TTC549 (cell line): ENCODE data around the gene CPT1A.

Experiments
- FAIRE-seq: peaks from 2 replicates; lab custom pipeline; 2012; peaks lifted over from hg19 to GRCh38; lab: Jason Lieb, UNC

Gene CPT1A

GRCh38 chr11:68828957-68829356, 12.8 kb downstream of the CPT1A start:
- FAIRE-seq = no peak

- no peak for FAIRE-seq
Observed at GRCh38 chr11:68828155-68828931, 13.4 kb downstream of the CPT1A start.

GRCh38 chr11:68827733-68828132, 14.0 kb downstream of the CPT1A start:
- no peak for FAIRE-seq

- no peak for FAIRE-seq
Observed at GRCh38 chr11:68826726-68827125, 15.0 kb downstream of the CPT1A start.

GRCh38 chr11:68825571-68825970, 16.1 kb downstream of the CPT1A start:
- no peak for FAIRE-seq

GRCh38 chr11:68822546-68822945, 19.2 kb downstream of the CPT1A start:
- FAIRE-seq = no peak

- no peak for FAIRE-seq
Observed at GRCh38 chr11:68821670-68822069, 20.0 kb downstream of the CPT1A start.

GRCh38 chr11:68819362-68819761, 22.4 kb downstream of the CPT1A start:
- FAIRE-seq = no peak

- no peak for FAIRE-seq
Observed at GRCh38 chr11:68818181-68818580, 23.5 kb downstream of the CPT1A start.

- FAIRE-seq = no peak
Observed at GRCh38 chr11:68817554-68817953, 24.2 kb downstream of the CPT1A start.

GRCh38 chr11:68816917-68817419, 24.7 kb downstream of the CPT1A start:
- no peak for FAIRE-seq

- no peak for FAIRE-seq
Observed at GRCh38 chr11:68816251-68816776, 25.4 kb downstream of the CPT1A start.

- FAIRE-seq = no peak
Observed at GRCh38 chr11:68813773-68814172, 27.9 kb downstream of the CPT1A start.

- FAIRE-seq = no peak
Observed at GRCh38 chr11:68812526-68812925, 29.2 kb downstream of the CPT1A start.

GRCh38 chr11:68810164-68810563, 31.6 kb downstream of the CPT1A start:
- FAIRE-seq = no peak

GRCh38 chr11:68809506-68809905, 32.2 kb downstream of the CPT1A start:
- FAIRE-seq = no peak

GRCh38 chr11:68808787-68809186, 32.9 kb downstream of the CPT1A start:
- FAIRE-seq = no peak

GRCh38 chr11:68806931-68807844, 34.5 kb downstream of the CPT1A start:
- FAIRE-seq = no peak

GRCh38 chr11:68804786-68805185, 36.9 kb downstream of the CPT1A start:
- FAIRE-seq = no peak

GRCh38 chr11:68803766-68804165, 38.0 kb downstream of the CPT1A start:
- FAIRE-seq = no peak

GRCh38 chr11:68798221-68798813, 43.4 kb downstream of the CPT1A start:
- no peak for FAIRE-seq

GRCh38 chr11:68796801-68797200, 44.9 kb downstream of the CPT1A start:
- FAIRE-seq = no peak
